Mesendoderm (in vitro differentiated cells): ENCODE data around the gene TEC.

Source experiments
- DNase-seq: peaks from one replicate; pipeline ENCODE4 v3.0.0; 2013
- H2AK5ac ChIP-seq: 2 replicates; pipeline ENCODE4 v1.6.1; 2013; ENCODE audit warnings: low read length, inconsistent platforms
- H2BK120ac ChIP-seq: 2 replicates; pipeline ENCODE4 v1.6.1; 2013; ENCODE audit warnings: low read depth, mild to moderate bottlenecking, low read length, moderate library complexity, mixed read lengths
- H2BK15ac ChIP-seq: replicated peaks from 2 replicates; pipeline ENCODE4 v1.6.1; 2013; ENCODE audit warnings: low read depth, mild to moderate bottlenecking, moderate library complexity
- H2BK5ac ChIP-seq: 2 replicates; pipeline ENCODE4 v1.6.1; 2013; ENCODE audit warnings: low read length, inconsistent platforms
- H3K18ac ChIP-seq: 2 replicates; pipeline ENCODE4 v1.6.1; 2013; ENCODE audit warnings: mild to moderate bottlenecking, low read length, mixed read lengths
- H3K23ac ChIP-seq: one replicate; pipeline ENCODE4 v1.6.1; 2013; ENCODE audit warnings: low read length
- H3K27ac ChIP-seq: 2 replicates; pipeline ENCODE4 v1.5.1; 2013; ENCODE audit warnings: low read depth, mild to moderate bottlenecking, inconsistent platforms, low read length, moderate library complexity
- H3K27me3 ChIP-seq: 2 replicates; pipeline ENCODE4 v1.6.1; 2013; ENCODE audit warnings: low read length, control low read depth, mild to moderate bottlenecking, inconsistent platforms; ENCODE audit not compliant: insufficient read depth, poor library complexity
- H3K36me3 ChIP-seq: 2 replicates; pipeline ENCODE4 v1.6.1; 2013; ENCODE audit warnings: low read length, inconsistent platforms; ENCODE audit not compliant: control insufficient read depth, insufficient read depth
- H3K4ac ChIP-seq: one replicate; pipeline ENCODE4 v1.6.1; 2013; ENCODE audit warnings: low read depth, mild to moderate bottlenecking, low read length, moderate library complexity
- H3K4me1 ChIP-seq: 2 replicates; pipeline ENCODE4 v1.6.1; 2013; ENCODE audit warnings: low read depth, low read length, inconsistent platforms; ENCODE audit not compliant: control insufficient read depth
- H3K4me2 ChIP-seq: 2 replicates; pipeline ENCODE4 v1.6.1; 2013; ENCODE audit warnings: low read length
- H3K4me3 ChIP-seq: 2 replicates; pipeline ENCODE4 v1.5.1; 2013; ENCODE audit warnings: mild to moderate bottlenecking, low read length
- H3K56ac ChIP-seq: one replicate; pipeline ENCODE4 v1.6.1; 2013; ENCODE audit warnings: low read length
- H3K79me1 ChIP-seq: 2 replicates; pipeline ENCODE4 v1.6.1; 2013; ENCODE audit warnings: low read length, inconsistent platforms
- H3K79me2 ChIP-seq: 2 replicates; pipeline ENCODE4 v1.6.1; 2013; ENCODE audit warnings: mild to moderate bottlenecking, low read length; ENCODE audit not compliant: control insufficient read depth, insufficient read depth
- H3K9ac ChIP-seq: 2 replicates; pipeline ENCODE4 v1.6.1; 2013; ENCODE audit warnings: low read length, inconsistent platforms
- H4K5ac ChIP-seq: one replicate; pipeline ENCODE4 v1.6.1; 2013; ENCODE audit warnings: low read length
- H4K8ac ChIP-seq: one replicate; pipeline ENCODE4 v1.6.1; 2013; ENCODE audit warnings: low read depth, mild to moderate bottlenecking, control low read depth, low read length, moderate library complexity
- WGBS: extraction: QIAGEN DNeasy Blood & Tissue Kit; methylation state at CpG from one replicate; pipeline ENCODE4 v1.1.7; 2013; ENCODE audit warnings: low lambda C conversion rate, missing lambda C conversion rate; ENCODE audit not compliant: insufficient coverage; ENCODE audit errors: extremely low coverage; 5-methylcytosine and 5-hydroxymethylcytosine counted together

The TEC gene

GRCh38 chr4:48129307-48130014, 140.2 kb downstream of the TEC start:
- Histone ChIP-seq H4K5ac (no peak overlapping the region), H4K8ac (no peak overlapping the region), H3K79me2 (no peaks in the 10 kb centered on the region), H3K56ac (no peak overlapping the region), H3K4me2 (no peak overlapping the region), H3K27ac (no peak overlapping the region), H3K23ac (no peak overlapping the region), H3K79me1 (no peaks in the 10 kb centered on the region), H2BK120ac (no peak overlapping the region), H3K4ac (no peak overlapping the region), H3K36me3 (no peaks in the 10 kb centered on the region), H3K4me3 (no peak overlapping the region), H3K9ac (no peak overlapping the region), H2BK15ac (no peak overlapping the region), H2AK5ac (no peak overlapping the region), H3K18ac (no peak overlapping the region), H3K27me3 (no peaks in the 10 kb centered on the region), H3K4me1 (peaks cover 9% of the 10 kb centered on the region), H2BK5ac (no peak overlapping the region)
- DNase-seq, result peak; percentile 29
- no CpG with 5 or more reads among the region's 9 CpGs for WGBS

- Histone ChIP-seq H3K27me3 (no peaks in the 10 kb centered on the region), H2BK5ac (no peak overlapping the region), H3K4me3 (no peak overlapping the region), H3K79me1 (no peaks in the 10 kb centered on the region), H3K4ac (no peak overlapping the region), H3K27ac (peak overlapping the region; percentile 65), H3K79me2 (no peaks in the 10 kb centered on the region), H4K5ac (peak overlapping the region; percentile 1), H3K4me2 (peak overlapping the region; percentile 23), H2AK5ac (no peak overlapping the region), H3K18ac (peak overlapping the region; percentile 19), H2BK120ac (no peak overlapping the region), H3K36me3 (no peaks in the 10 kb centered on the region), H3K9ac (peak overlapping the region; percentile 30), H3K23ac (no peak overlapping the region), H3K56ac (peak overlapping the region; percentile 70), H3K4me1 (peaks cover 9% of the 10 kb centered on the region), H4K8ac (no peak overlapping the region), H2BK15ac (no peak overlapping the region)
- WGBS, result no CpG with 5 or more reads among the region's 13 CpGs
- peak; percentile 97 for DNase-seq
Observed at GRCh38 chr4:48127682-48128404, 141.8 kb downstream of the TEC start.

DNA sequence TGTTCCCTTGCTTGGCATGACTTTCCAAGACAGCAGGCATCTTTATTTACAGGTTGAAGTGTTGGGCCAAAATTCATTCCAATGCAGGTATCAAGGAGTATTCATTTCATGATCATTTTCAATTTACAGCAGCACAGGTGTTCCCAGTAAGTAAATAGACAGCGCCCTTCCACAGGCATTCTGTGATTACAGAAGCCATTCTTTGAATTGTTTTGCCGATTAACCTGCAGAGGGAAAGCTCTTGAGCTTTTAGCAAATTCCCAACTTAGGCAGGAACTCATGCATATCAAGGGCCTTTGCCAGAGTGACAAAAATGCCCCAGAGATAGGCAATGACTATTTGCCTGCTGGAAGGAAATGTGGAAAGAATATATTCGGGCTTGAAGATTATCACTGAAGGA, 142.4 kb downstream of the TEC start:
- Histone ChIP-seq H3K23ac (no peak overlapping the region), H3K36me3 (no peaks in the 10 kb centered on the region), H3K4me1 (peaks cover 9% of the 10 kb centered on the region), H3K4me3 (no peak overlapping the region), H3K79me1 (no peaks in the 10 kb centered on the region), H3K4me2 (no peak overlapping the region), H2BK15ac (no peak overlapping the region), H3K79me2 (no peaks in the 10 kb centered on the region), H3K9ac (no peak overlapping the region), H3K27ac (peak overlapping the region; percentile 64), H3K18ac (no peak overlapping the region), H4K5ac (no peak overlapping the region), H3K56ac (no peak overlapping the region), H2AK5ac (no peak overlapping the region), H2BK5ac (no peak overlapping the region), H3K27me3 (no peaks in the 10 kb centered on the region), H4K8ac (no peak overlapping the region), H2BK120ac (no peak overlapping the region), H3K4ac (no peak overlapping the region)
- peak; percentile 94 for DNase-seq
- whole genome bisulfite sequencing, result no CpG with 5 or more reads among the region's 3 CpGs

- DNase-seq, result no peak
- H3K79me2 ChIP-seq, result no peaks in the 10 kb centered on the region
Observed at GRCh38 chr4:48126621-48127020, 143.0 kb downstream of the TEC start.

GRCh38 chr4:48124870-48125269, 144.8 kb downstream of the TEC start:
- no CpG with 5 or more reads among the region's 2 CpGs for WGBS
- Histone ChIP-seq H3K18ac (no peak overlapping the region), H2AK5ac (no peak overlapping the region), H3K4me1 (peaks cover 9% of the 10 kb centered on the region), H2BK120ac (no peak overlapping the region), H2BK5ac (no peak overlapping the region), H3K4me3 (no peak overlapping the region), H3K23ac (no peak overlapping the region), H3K79me1 (no peaks in the 10 kb centered on the region), H2BK15ac (no peak overlapping the region), H3K4ac (no peak overlapping the region), H3K4me2 (no peak overlapping the region), H4K5ac (no peak overlapping the region), H3K56ac (no peak overlapping the region), H3K9ac (no peak overlapping the region), H3K36me3 (no peaks in the 10 kb centered on the region), H3K27me3 (no peaks in the 10 kb centered on the region), H3K27ac (no peak overlapping the region), H3K79me2 (no peaks in the 10 kb centered on the region), H4K8ac (no peak overlapping the region)
- DNase-seq, result peak; percentile 30

More at GRCh38 chr4:48126621-48127020, 143.0 kb downstream of the TEC start:
- no peak overlapping the region for H4K8ac ChIP-seq
- no peak overlapping the region for H3K18ac ChIP-seq
- H2BK15ac ChIP-seq, result no peak overlapping the region
- H3K27ac ChIP-seq, result peak overlapping the region; percentile 64
- no peak overlapping the region for H2AK5ac ChIP-seq
- H3K56ac ChIP-seq, result no peak overlapping the region
- no peak overlapping the region for H2BK120ac ChIP-seq
- H2BK5ac ChIP-seq, result no peak overlapping the region
- no CpG with 5 or more reads among the region's 1 CpG for WGBS
- peaks cover 9% of the 10 kb centered on the region for H3K4me1 ChIP-seq
- H3K4ac ChIP-seq, result no peak overlapping the region
- no peaks in the 10 kb centered on the region for H3K36me3 ChIP-seq
- no peak overlapping the region for H4K5ac ChIP-seq
- no peak overlapping the region for H3K9ac ChIP-seq
- H3K4me3 ChIP-seq, result no peak overlapping the region
- H3K79me1 ChIP-seq, result no peaks in the 10 kb centered on the region
- H3K27me3 ChIP-seq, result no peaks in the 10 kb centered on the region
- H3K4me2 ChIP-seq, result no peak overlapping the region
- no peak overlapping the region for H3K23ac ChIP-seq
